Right lobe of liver (tissue), 4 donors: ENCODE results near the gene SPRR2G.
"Not testable (repeated sequence)": the region's sequence is repeated elsewhere in the genome, so short reads cannot be mapped to it uniquely, and the experiment has no call there.

Experiments used
- POLR2A ChIP-seq: fragments of 450-650 bp; IDR thresholded peaks from one replicate; pipeline ENCODE4 v1.6.1; 2017; ENCODE audit warnings: antibody characterized with exemption, mild to moderate bottlenecking
- TF ChIP-seq, protein P1 (sequence below), 4 donors: fragments of 200-600 bp in 3 of 4; fragments of 450-650 bp in 1 of 4; IDR thresholded peaks; one replicate each; pipeline versions ENCODE4 v1.5.1 to v1.8.0; 2016 to 2022; ENCODE audit warnings: antibody characterized with exemption in 4 of 4, mild to moderate bottlenecking in 2 of 4
- donor health status: DM: no; HTN: no; CAD: no.
- donor health status: DM: no; HTN: no; CAD: no.
- donor health status: DM: no; HTN: yes; CAD: no.

DNA sequence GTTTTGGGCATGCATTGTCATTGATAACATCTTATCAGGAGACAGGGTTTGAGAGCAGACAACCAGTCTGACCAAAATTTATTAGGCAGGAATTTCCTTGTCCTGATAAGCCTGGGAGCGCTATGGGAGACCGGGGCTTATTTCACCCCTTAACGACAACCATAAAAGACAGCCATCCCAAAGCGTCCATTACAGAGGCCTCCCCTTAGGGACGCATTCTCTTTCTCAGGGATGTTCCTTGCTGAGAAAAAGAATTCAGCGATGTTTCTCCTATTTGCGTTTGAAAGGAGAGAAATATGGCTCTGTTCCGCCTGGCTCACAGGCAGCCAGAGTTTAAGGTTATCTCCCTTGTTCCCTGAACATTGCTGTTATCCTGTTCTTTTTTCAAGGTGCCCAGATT lies 26.9 kb downstream of the SPRR2G start:
- TF ChIP-seq, protein P1, sequence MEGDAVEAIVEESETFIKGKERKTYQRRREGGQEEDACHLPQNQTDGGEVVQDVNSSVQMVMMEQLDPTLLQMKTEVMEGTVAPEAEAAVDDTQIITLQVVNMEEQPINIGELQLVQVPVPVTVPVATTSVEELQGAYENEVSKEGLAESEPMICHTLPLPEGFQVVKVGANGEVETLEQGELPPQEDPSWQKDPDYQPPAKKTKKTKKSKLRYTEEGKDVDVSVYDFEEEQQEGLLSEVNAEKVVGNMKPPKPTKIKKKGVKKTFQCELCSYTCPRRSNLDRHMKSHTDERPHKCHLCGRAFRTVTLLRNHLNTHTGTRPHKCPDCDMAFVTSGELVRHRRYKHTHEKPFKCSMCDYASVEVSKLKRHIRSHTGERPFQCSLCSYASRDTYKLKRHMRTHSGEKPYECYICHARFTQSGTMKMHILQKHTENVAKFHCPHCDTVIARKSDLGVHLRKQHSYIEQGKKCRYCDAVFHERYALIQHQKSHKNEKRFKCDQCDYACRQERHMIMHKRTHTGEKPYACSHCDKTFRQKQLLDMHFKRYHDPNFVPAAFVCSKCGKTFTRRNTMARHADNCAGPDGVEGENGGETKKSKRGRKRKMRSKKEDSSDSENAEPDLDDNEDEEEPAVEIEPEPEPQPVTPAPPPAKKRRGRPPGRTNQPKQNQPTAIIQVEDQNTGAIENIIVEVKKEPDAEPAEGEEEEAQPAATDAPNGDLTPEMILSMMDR (IDR thresholded peaks at IDR 0.05) = not testable (repeated sequence)
- TF ChIP-seq POLR2A = not testable (repeated sequence)
